ENCODE data around the gene SMIM38.
"Not testable (repeated sequence)": the region's sequence is repeated elsewhere in the genome, so short reads cannot be mapped to it uniquely, and the experiment has no call there.

Gene SMIM38

GRCh38 chr11:69122630-69123431, 32.9 kb upstream of the SMIM38 start:
- DNase-seq: no peak

GRCh38 chr11:69123593-69124545, 31.9 kb upstream of the SMIM38 start:
- no peak for DNase-seq

DNA sequence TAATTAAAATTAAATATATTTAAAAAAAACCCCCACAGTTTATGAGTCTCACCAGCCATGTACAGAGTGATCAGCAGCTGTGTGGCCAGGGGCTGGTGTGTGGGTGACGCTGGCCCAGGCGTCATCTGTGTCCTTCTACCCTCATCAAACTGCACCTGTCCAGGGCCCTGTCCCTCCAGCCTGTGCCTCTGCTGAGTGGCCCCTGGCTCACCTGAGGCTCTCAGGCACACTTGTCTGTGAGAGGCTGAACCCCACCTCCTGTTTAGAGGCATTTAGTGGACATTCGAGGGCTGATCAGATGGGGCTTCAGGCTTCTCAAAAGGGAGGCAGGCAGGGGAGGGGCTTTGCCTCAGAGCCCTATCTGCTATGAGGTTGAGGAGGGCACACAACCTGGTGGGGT, 29.9 kb upstream of the SMIM38 start:
- no peak for DNase-seq

DNA sequence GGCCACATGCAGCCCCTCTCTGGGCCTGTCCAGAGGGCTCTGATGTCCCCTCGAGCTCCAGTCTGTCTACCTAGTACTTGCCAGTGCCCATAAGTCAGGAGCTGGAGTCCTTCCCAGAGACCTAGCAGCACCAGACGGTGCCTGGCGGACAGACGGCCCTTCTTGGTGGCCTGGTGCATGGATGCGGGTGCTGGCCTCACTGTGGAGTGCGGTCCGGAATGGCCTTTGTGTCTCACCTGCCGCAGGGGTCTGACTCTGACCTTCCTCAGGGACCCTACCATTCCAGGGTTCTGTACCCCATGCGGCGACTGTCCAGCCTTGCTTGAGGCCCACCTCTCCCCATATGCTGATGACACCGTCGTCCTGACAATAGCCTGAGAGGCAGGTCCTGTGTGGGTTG, 29.4 kb upstream of the SMIM38 start:
- no peak for DNase-seq

DNA sequence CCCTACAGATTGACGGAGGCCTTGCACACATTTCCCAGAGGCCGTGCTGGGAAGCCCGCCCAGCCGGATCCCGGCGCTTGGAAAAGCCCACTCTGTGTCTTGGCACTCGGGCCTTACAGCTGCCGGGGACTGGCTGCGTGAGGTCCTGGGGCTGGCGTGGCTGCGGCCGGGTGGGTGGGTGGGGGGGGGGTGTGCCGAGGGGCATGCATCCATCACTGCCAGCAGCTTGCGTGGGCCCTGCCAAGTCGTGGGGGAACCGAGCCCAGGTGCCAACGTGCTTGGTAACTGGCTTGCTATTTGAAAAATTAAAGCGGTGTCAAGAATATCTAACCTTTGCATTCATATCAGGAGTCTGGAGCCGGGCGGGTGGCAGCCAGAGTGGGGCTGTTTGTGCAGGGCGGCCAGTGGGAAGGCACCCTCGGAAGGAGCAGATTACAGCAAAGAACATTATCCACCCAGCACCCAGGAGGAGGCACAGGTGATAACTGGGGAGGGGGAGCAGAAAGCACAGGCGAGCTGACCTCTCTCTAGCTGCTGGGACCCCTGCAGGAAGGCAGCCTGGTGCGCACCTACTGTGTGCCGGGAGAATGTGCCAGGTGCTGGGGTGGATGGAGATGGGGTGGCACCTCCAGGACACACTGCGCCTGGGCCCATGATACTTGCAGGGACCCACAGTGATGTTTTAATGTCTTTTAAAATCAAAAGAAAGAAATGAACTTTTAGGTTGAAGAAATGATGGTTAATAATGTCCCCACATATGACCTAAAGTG, 28.5 kb upstream of the SMIM38 start:
- no peak for DNase-seq

- no peak for DNase-seq
These were observed 27.9 kb upstream of the SMIM38 start for GRCh38 chr11:69127884-69128283.

DNA sequence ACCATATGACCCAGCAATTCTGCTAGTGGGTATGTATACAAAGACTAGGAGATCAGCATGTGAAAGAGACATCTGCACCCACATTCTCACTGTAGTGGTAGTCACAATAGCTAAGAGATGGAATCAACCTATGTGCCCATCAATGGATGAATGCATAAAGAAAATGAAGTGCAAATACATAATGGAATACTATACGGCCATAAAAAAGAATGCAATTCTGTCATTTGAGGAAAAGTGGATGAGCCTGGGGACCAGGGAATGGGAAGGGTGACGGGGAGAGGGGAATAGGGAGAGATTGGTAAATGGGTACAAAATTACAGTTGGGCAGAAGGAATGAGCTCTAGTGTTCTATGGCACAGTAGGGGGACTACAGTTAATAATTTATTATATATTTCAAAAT, 26.7 kb upstream of the SMIM38 start:
- DNase-seq: no peak

DNA sequence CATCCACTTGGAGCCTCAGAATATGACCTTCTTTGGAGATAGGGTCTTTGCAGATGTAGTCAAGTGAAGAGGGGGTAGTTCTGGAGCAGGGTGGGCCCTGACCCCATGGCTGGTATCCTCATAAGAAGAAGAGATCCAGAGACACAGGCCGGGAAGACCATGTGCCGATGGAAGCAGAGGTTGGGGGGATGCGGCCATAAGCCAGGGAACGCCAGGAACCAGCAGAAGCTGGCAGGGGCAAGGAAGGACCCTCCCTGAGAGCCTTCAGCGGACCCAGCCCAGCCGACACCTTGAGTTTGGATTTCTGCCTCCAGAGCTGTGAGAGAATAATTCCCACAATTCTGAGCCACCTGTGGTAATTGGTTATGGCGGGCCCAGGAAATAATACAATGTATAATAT, 26.1 kb upstream of the SMIM38 start:
- DNase-seq: no peak

GRCh38 chr11:69130654-69131053, 25.1 kb upstream of the SMIM38 start:
- no peak for DNase-seq

DNA sequence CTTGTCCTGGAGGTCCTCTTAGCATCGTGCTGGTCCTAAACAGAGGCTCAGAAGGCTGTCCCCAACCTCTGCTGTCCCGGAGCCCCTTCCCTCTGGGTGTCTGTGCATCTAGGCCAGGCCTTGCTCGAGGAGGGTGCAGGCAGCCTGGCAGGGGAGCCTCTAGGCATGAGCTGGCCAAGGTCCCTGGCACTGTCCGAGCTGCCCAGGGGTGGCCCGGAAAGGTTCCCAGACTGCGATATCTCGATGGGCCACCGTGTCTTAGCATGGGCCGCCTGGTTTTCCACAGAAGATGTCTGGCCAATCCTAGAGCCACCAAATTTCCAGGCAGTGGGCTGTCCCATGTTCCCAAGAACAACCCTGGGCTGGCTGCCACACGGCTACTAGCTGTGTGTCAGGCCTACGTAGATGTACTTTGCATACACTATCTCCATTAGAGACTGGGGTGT, 24.6 kb upstream of the SMIM38 start:
- DNase-seq: no peak

GRCh38 chr11:69131644-69132300, 24.0 kb upstream of the SMIM38 start:
- peak; percentile 2 for DNase-seq

- DNase-seq: no peak
These were observed 23.4 kb upstream of the SMIM38 start for GRCh38 chr11:69132301-69132670.

DNA sequence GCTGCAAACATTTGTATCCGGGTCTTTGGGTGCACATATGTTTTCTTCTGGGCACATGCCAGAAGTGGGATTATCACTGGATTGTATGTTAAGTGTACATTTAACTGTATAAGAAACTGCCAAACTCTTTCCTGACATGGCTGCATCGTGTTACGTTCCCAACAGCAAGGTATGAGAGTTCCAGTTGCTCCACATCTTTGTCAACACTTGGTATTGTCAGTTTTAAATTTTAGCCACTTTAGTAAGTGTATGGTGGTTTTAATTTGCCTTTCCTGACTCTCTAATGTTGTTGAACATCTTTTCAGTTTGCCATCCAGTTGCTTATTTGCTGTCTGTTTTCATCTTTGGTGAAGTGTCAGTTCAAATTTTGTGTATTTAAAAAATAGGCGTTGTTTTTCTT, 22.5 kb upstream of the SMIM38 start:
- no peak for DNase-seq

DNA sequence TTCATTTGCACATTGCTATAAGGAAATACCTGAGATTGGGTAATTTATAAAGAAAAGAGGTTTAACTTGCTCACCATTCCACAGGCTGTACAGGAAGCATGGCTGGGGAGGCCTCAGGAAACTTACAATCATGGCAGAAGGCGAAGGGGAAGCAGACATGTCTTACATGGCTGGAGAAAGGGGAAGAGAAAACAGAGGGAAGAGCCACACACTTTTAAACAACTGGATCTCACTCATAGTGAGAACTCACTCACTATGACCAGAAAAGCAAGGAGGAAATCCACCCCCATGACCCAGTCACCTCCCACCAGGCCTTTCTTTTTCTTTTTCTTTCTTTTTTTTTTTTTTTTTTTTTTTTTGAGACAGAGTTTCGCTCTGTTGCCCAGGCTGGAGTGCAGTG, 21.6 kb upstream of the SMIM38 start:
- not testable (repeated sequence) for DNase-seq

DNA sequence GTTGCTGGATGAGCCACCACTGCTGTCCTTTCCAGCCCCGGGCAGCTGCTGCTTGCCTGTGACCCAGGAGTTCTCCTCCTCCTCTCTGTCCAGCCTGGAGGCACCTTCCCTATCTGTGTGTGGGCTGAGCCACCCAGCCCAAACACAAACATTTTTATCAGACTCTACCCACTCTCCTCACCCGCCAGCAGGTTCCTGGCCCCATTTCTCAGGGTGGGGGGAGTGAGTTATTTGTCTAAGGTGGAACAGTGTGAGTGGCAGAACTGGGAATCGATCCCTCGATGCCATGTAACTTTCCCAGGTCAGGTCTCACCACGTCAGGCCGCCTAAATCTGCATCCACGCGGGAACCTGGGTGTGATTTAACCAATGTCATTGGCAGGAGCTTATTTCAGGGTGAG, 20.8 kb upstream of the SMIM38 start:
- DNase-seq: no peak

DNA sequence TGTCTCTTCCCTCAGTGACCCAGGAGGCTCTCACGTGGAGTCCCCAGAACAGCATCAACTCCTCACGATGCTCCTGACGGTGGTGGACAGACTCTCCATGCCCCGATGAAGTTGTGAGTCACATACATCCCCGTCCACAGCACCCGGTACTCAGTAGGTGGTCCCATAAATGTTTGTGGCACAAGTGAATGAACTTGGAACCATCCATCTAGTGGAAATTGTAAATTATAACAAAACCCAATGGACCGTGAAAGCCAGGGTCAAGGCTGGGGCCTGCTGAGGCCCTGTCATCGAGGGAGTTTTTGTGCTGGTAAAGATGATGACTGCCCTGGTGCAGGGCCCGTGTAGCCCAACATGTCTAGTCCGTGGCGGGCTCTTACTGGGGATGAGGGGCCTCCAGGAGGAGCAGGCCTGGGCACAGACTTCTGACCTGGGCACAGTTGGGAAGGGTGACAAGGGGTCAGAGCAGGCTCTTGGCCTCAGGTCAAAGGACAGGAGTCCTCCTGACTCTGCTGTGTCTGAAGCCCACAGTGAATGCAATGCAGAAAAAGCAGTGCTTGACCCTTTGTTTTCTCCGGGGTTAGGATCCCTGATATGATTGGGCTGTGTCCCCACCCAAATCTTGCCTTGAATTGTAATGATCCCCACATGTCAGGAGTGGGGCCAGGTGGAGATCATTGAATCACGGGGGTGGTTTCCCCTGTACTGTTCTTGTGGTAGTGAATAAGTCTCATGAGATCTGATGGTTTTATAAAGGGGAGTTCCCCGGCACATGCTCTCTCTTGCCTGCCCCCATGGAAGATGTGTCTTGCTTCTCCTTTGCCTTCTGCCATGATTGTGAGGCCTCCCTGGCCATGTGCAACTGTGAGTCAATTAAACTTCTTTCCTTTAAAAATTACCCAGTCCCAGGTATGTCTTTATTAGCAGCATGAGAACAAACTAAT, 20.0 kb upstream of the SMIM38 start:
- no peak for DNase-seq

GRCh38 chr11:69136471-69136870, 19.3 kb upstream of the SMIM38 start:
- no peak for DNase-seq

GRCh38 chr11:69137151-69137844, 18.4 kb upstream of the SMIM38 start:
- DNase-seq: no peak

DNA sequence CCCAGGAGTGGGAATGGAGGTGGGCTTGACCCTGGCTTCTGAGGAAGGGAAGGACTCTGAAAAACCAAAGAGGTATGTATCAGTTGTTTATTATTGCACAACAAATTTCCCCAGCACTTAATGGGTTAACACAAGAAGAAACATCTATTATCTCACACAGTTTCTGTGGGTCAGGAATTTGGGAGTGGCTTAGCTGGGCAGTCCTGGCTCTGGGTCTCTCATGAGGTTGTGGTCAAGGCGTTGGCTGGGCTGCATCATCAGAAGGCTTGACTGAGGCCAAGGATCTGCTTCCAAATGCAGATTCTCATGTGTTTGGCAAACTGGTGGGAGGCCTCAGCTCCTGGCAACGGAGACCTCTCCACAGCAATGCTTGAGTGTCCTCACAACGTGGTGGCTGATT, 17.5 kb upstream of the SMIM38 start:
- no peak for DNase-seq

DNA sequence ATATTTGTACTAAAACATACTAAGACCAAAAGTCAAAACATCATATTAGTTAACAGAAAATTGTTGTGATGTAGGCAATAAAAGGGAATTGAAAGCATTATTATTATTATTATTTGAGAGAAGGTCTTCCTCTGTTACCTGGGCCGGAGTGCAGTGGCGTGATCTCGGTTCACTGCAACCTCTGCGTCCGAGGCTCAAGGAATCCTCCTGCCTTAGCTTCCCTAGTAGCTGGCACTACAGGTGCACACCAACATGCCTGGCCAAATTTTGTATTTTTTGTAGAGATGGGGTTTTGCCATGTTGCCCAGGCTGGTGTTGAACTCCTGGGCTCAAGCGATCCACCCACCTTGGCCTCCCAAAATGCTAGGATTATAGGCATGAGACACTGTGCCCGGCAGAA, 15.6 kb upstream of the SMIM38 start:
- DNase-seq: not testable (repeated sequence)

DNA sequence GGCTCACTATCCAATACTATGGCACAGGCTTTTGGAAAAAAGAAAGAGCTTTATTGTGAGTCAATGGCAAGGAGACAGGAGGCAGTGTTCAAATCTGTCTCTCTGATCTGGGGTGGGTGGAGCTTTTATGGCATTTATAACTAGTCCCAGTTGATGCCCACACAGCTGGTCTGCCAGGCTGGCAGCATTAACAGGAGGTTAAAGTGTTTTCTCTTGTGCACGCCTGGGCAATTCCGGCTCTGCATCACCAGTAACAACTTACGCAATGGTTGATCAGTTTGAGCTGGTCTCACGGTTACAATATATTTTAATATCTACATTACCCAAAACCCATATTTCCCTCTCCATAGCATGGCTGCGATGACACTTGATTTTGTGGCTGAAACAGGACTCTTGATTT, 15.1 kb upstream of the SMIM38 start:
- no peak for DNase-seq
